NCI-H774 (cell line): ENCODE measurements around the gene PMPCA.
A peak's percentile ranks its signal among the peaks of the same experiment; 100 is the strongest.

ENCODE experiments used
- DNase-seq: peaks from one replicate; lab custom pipeline; 2025; lab: John Stamatoyannopoulos, UW

The PMPCA gene

GRCh38 chr9:136436055-136436634 lies 25.7 kb downstream of the PMPCA start:
- DNase-seq = no peak

- DNase-seq = no peak
These were observed 27.0 kb downstream of the PMPCA start for GRCh38 chr9:136437430-136437829.

- DNase-seq = no peak
These were observed 27.5 kb downstream of the PMPCA start for GRCh38 chr9:136437839-136438547.

GRCh38 chr9:136438548-136439480 lies 28.4 kb downstream of the PMPCA start:
- DNase-seq = peak; percentile 16

GRCh38 chr9:136439481-136440408 lies 29.3 kb downstream of the PMPCA start, which contains the start of gene INPP5E:
INPP5E (minus strand) TSS chr9:136439845; CDS start chr9:136439419, 426 bp downstream.
- peak; percentile 78 for DNase-seq

DNA sequence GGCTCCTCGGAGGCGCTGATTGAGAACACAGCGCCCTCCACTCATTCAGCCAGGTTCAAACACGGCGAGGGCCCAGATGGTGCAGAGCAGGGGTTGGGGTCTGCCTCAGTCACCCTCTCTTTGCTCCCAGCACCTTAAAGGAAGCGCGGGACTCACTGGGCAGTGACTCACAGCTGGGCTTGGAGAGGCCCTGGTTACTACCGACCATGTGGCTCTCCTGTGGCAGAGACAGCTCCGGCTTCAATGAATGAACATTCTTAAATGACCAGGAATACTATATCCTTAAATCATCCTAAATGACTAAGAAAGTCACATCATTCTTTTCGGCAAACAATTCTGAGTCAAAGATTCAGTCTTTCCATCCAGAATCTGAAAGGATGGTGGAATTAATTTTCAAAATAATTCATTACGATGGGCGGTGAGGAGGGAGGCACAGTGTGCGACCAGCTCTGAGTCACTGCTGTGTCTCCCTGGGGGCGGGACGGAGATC lies 30.8 kb downstream of the PMPCA start:
- no peak for DNase-seq

DNA sequence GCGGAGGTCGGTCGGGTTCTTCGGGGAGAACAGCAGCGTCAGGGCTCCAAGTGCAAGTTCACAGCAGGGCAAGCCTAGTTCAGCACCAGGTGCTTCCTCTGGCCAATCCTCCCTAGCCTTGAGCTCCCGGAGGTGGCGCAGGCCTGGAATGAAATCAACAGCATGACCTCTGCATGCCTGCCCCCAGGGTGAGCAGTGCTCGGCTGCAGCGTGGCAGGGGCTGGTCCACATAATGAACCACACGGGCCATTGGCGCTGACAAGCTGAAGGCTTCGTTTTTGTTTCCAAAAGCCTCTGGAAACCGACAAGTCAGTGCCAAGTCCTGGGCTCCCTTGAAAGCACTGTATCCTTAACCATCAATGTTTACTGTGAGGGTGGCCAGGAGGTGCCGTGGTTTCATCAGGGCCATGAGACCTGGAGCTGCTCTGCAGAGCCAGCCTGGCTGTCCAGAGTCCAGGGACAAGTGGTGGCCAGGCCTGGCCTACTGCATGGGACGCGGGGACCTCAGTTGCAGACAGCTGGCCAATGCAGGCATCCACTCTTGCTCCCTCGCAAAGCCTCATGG lies 31.3 kb downstream of the PMPCA start:
- no peak for DNase-seq

GRCh38 chr9:136442265-136442664 lies 31.8 kb downstream of the PMPCA start:
- no peak for DNase-seq

DNA sequence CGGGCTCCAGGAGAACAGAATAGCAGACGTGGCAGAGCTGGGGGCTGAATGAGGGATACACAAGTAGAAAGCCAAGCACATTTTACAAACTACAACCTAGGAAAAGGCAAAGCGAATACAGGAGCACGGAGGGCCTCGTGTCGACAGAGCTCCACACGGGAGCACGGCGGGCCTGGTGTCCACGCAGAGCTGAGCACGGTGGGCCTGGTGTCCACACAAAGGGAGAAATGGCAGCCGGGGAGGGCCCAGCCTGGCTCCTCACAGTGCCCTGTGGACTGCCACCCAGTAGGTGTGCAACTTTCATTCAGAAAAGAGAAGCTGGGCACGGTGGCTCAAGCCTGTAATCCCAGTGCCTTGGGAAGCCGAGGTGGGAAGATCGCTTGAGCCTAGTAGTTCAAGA lies 32.6 kb downstream of the PMPCA start:
- no peak for DNase-seq

DNA sequence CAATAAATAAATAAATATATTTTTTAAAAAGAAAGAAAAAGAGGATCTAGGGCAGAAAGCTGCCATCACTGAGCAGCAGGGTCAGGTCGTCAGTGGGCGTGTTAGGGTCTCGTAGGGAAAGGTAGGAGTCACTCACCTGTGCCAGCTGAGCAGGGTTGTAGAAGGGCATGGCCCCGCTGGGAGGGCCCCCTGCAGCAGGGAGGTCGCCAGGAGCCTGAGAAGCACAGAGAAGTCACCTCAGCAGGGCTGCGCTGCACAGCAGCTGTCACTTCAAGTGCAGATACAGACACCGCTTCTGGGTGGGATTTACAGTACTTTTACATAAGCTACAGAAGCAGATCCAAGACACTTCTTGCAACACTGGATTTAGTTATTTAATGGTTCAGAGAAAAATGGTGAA lies 33.2 kb downstream of the PMPCA start:
- DNase-seq = no peak

DNA sequence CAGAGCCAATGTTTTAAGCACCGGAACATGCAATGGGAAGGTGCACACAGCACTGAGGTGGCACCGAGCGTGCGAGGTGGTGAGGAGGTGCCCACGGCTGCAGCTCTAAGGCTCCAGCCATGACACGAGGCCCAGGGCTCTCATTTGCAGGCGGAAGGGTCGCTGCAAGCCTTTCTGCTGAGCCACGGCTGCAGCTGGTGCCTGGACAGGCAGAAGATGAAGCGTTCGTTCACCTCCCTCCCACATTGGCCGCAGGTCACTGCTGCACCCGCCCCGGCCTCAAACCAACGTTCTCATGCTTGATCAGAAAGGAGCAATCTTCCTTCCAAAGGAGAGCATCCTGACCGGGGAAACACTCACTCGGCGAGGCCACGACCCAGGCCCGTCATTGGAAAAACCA lies 33.6 kb downstream of the PMPCA start:
- DNase-seq = no peak

DNA sequence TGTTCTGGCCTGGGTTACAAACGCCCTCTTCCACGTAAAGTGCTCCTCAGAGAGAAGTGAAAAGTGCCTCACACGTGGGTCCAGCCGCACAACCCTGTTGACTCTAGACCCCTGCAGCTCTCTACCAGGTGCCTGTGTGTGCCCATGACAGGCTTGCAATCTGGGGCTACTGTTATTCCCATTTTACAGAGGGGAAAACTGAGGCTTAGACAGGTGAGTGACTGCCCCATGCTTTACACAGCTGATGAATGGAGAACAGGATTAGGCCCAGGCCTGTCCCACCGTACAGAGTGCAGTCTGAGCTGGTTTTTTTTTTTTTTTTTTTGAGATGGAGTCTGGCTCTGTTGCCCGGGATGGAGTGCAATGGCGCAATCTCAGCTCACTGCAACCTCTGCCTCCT lies 35.3 kb downstream of the PMPCA start:
- no peak for DNase-seq

DNA sequence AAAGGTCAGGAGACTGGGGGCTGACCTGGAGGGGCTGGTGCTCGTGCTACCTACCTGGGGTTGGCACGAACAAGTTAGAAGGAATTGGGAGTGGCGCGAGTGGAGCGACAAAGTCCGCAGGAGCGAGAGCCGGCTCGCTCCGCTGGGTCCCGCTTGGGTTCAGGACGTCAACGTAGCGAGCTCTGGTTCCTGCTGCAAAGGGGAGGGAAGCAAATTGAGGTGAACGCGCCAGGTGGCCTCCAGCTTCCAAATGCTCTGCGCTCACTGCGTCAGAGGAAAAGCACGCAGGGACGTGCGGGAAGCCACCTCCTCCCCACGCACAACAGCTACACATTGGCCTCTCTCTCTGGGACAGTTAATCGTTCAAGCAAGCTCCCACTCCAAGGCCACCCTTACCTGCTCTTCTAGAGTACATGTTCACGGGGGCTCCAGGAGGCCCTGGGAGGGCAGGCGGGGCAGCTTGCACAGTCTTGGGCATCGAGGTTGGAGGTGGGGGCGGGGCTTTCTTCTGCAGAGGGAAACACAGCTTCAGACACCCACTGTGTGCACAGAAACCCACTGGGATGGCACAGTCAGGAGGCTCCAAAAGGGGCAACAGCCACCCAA lies 36.8 kb downstream of the PMPCA start:
- no peak for DNase-seq

DNA sequence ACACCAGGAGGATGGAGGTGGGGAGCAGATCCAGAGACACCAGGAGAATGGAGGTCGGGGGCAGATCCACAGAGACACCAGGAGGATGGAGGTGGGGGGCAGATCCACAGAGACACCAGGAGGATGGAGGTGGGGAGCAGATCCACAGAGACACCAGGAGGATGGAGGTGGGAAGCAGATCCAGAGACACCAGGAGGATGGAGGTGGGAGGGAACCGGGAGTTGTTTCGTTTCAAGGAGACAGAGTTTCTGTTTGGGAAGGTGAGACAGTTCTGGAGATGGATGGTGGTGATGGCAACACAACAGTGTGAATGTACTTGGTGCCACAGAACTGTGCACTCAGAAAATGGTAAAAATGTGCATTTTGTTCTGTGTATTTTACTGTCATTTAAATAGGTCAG lies 38.2 kb downstream of the PMPCA start:
- no peak for DNase-seq

- no peak for DNase-seq
These were observed 40.9 kb downstream of the PMPCA start for GRCh38 chr9:136451221-136451877.

GRCh38 chr9:136453326-136453725 lies 42.9 kb downstream of the PMPCA start:
- no peak for DNase-seq

GRCh38 chr9:136454026-136454796 lies 43.8 kb downstream of the PMPCA start:
- no peak for DNase-seq

GRCh38 chr9:136455043-136456002 lies 44.9 kb downstream of the PMPCA start:
- DNase-seq = no peak
